ENCODE data around the gene DUSP6. TPM values are rescaled to one million over a fixed set of nuclear protein-coding genes. Genes with fewer than 3 reads are reported as not detected.

DUSP6 gene
- total RNA-seq, 1 experiment from 2014 or later = 20.3 TPM

DNA sequence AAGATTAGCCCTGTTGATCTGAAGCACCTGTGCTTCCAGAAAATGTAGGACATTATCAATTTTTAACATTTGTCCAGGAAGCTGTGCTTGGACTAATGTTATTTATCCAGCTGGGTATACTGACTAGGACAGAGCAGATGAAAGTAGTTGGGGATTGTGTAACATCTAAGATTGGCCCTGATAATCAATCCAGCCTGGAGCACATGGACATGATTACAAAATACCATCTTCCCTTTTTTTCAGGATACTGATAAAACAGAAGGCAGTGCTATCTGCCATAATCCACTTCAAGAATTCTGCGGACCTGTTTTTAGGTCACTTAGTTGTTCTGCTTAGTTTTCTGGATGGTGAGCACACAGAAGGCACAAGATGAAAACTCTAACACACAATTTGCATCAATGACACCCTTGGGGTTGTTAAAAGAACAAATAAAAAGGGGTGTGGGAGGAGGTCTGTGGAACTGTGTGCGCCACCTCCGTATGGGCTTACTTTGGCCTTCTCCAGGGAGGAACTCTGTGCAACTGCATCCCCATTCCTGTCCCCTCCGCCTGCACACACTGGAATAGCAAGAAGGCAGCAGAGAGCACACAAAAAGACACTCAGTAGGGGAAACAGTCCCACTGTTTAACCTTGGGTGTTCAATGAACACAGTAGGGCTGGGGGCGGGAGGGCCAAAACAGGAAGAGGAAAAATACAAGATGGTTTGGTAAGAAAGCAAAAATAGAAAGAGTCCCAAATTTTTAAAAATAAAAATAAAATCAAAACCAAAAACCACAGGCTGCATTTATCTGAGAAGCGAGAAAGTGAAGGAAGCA, 31.1 kb upstream of the DUSP6 start:
- BruUV-seq (replicated peaks) = no TSS peak

DNA sequence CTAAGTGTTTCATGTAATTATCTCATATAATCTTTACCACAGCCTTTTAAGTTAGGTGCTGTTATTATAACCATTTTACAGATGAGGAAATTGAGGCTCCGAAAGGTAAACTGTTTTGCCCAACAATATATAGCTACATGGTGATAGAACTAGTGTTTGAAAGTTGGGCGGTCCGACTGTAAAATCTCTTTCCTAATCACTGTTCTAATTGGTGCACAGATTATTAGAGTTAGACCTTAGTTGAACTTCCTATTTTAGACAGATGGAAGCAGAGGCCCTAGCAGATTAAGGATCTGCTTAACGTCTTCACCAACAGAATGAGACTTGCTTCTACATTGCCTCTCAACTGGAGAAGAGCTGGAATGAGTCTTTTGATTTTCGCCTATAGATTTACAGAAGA, 30.0 kb upstream of the DUSP6 start:
- CTCF ChIA-PET = no interaction called here
- in situ Hi-C loops (cut with HindIII; ENCODE audit: low pct_unique_long_range_greater_than_20kb, low sequenced_read_pairs) = no loop called here
- Histone ChIP-seq H3K9me3 (ENCODE audit: control insufficient read depth, insufficient read depth, low read depth, low read length) (no peaks in the 10 kb centered on the region), H3K4me3 (ENCODE audit: low read depth in 2 of 2, low read length in 2 of 2) (no peak overlapping the region), H3K4me1 (ENCODE audit: control insufficient read depth, insufficient read depth, low read length) (no peaks in the 10 kb centered on the region), H3K36me3 (ENCODE audit: control insufficient read depth, insufficient read depth, low read length) (no peaks in the 10 kb centered on the region), H3K27ac (ENCODE audit: low read length) (no peak overlapping the region), H3K27me3 (ENCODE audit: control insufficient read depth, insufficient read depth, low read length) (no peaks in the 10 kb centered on the region)
- DNase-seq (ENCODE audit: low read depth, low spot score) = no peak
- BruUV-seq (replicated peaks) = no TSS peak
- POLR2A ChIA-PET = interaction anchor here (0.6 kb wide), 1 partner anchor 22 kb away, joined by 3 read pairs; no protein-coding TSS in a partner anchor
- intact Hi-C loops (cut with micrococcal nuclease; ENCODE audit: unreplicated experiment) = no loop called here
- ATAC-seq = no peak
- no peak for TF ChIP-seq SIN3A (IDR thresholded peaks at IDR 0.05; ENCODE audit: borderline replicate concordance, insufficient read depth, low read depth, low read length)
- TF ChIP-seq POLR2AphosphoS5 (IDR thresholded peaks at IDR 0.05; ENCODE audit: low read depth, low read length) = no peak
- no peak for TF ChIP-seq TCF7L2 (IDR thresholded peaks at IDR 0.05; ENCODE audit: low read depth, low read length)
- TF ChIP-seq, protein P1, sequence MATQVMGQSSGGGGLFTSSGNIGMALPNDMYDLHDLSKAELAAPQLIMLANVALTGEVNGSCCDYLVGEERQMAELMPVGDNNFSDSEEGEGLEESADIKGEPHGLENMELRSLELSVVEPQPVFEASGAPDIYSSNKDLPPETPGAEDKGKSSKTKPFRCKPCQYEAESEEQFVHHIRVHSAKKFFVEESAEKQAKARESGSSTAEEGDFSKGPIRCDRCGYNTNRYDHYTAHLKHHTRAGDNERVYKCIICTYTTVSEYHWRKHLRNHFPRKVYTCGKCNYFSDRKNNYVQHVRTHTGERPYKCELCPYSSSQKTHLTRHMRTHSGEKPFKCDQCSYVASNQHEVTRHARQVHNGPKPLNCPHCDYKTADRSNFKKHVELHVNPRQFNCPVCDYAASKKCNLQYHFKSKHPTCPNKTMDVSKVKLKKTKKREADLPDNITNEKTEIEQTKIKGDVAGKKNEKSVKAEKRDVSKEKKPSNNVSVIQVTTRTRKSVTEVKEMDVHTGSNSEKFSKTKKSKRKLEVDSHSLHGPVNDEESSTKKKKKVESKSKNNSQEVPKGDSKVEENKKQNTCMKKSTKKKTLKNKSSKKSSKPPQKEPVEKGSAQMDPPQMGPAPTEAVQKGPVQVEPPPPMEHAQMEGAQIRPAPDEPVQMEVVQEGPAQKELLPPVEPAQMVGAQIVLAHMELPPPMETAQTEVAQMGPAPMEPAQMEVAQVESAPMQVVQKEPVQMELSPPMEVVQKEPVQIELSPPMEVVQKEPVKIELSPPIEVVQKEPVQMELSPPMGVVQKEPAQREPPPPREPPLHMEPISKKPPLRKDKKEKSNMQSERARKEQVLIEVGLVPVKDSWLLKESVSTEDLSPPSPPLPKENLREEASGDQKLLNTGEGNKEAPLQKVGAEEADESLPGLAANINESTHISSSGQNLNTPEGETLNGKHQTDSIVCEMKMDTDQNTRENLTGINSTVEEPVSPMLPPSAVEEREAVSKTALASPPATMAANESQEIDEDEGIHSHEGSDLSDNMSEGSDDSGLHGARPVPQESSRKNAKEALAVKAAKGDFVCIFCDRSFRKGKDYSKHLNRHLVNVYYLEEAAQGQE (IDR thresholded peaks at IDR 0.05; ENCODE audit: insufficient read depth in 1 of 2, low read depth in 2 of 2, low read length in 1 of 2) = no peak
- TF ChIP-seq, protein P2, sequence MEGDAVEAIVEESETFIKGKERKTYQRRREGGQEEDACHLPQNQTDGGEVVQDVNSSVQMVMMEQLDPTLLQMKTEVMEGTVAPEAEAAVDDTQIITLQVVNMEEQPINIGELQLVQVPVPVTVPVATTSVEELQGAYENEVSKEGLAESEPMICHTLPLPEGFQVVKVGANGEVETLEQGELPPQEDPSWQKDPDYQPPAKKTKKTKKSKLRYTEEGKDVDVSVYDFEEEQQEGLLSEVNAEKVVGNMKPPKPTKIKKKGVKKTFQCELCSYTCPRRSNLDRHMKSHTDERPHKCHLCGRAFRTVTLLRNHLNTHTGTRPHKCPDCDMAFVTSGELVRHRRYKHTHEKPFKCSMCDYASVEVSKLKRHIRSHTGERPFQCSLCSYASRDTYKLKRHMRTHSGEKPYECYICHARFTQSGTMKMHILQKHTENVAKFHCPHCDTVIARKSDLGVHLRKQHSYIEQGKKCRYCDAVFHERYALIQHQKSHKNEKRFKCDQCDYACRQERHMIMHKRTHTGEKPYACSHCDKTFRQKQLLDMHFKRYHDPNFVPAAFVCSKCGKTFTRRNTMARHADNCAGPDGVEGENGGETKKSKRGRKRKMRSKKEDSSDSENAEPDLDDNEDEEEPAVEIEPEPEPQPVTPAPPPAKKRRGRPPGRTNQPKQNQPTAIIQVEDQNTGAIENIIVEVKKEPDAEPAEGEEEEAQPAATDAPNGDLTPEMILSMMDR (IDR thresholded peaks at IDR 0.05) = no peak

More for the DNA sequence above, 31.1 kb upstream of the DUSP6 start:
- no peak for ATAC-seq
- Histone ChIP-seq H3K4me1 (ENCODE audit: control insufficient read depth, insufficient read depth, low read length) (no peaks in the 10 kb centered on the region), H3K27me3 (ENCODE audit: control insufficient read depth, insufficient read depth, low read length) (no peaks in the 10 kb centered on the region), H3K36me3 (ENCODE audit: control insufficient read depth, insufficient read depth, low read length) (no peaks in the 10 kb centered on the region), H3K27ac (ENCODE audit: low read length) (no peak overlapping the region), H3K9me3 (ENCODE audit: control insufficient read depth, insufficient read depth, low read depth, low read length) (no peaks in the 10 kb centered on the region), H3K4me3 (ENCODE audit: low read depth in 2 of 2, low read length in 2 of 2) (no peak overlapping the region)
- ChIA-PET POLR2A (no interaction called here), CTCF (no interaction called here)
- TF ChIP-seq, protein P1 (IDR thresholded peaks at IDR 0.05; ENCODE audit: insufficient read depth in 1 of 2, low read depth in 2 of 2, low read length in 1 of 2) = no peak
- TF ChIP-seq TCF7L2 (IDR thresholded peaks at IDR 0.05; ENCODE audit: low read depth, low read length) (no peak), POLR2AphosphoS5 (IDR thresholded peaks at IDR 0.05; ENCODE audit: low read depth, low read length) (no peak), SIN3A (IDR thresholded peaks at IDR 0.05; ENCODE audit: borderline replicate concordance, insufficient read depth, low read depth, low read length) (no peak)
- TF ChIP-seq, protein P2 (IDR thresholded peaks at IDR 0.05) = no peak
- intact Hi-C loops (cut with micrococcal nuclease; ENCODE audit: unreplicated experiment) (no loop called here), in situ Hi-C loops (cut with HindIII; ENCODE audit: low pct_unique_long_range_greater_than_20kb, low sequenced_read_pairs) (no loop called here)
- DNase-seq (ENCODE audit: low read depth, low spot score) = no peak

Data from Panc1 (cell line).